ENCODE measurements around the gene RNF144A.

GRCh38 chr2:6982934-6983589 is 65.8 kb downstream of the RNF144A start:
- no peak for TF ChIP-seq CTCF (IDR thresholded peaks at IDR 0.05 in 8 of 11, conservative IDR thresholded peaks at IDR 0.05 in 3 of 11)
- no peak for TF ChIP-seq POLR2AphosphoS5 (IDR thresholded peaks at IDR 0.05)
- TF ChIP-seq POLR2A (IDR thresholded peaks at IDR 0.05) = no peak
